Gastroesophageal sphincter (tissue), 4 donors: ENCODE results near the gene TTC24. TPM values are rescaled to one million over a fixed set of nuclear protein-coding genes. Genes with fewer than 3 reads are reported as not detected.
A peak's percentile ranks its signal among the peaks of the same experiment; 100 is the strongest.

Source experiments
- ATAC-seq: fragments of 150-250 bp; one replicate; pipeline ENCODE4 v1.9.1; 2016; ENCODE audit warnings: mild to moderate bottlenecking, moderate library complexity
- H3K27ac ChIP-seq, 4 donors: fragments of 200-600 bp; sonication (generic) in 3 of 4; 1 replicate in 3 of 4; 2 replicates in 1 of 4; pipeline ENCODE4 v1.5.1; 2016 to 2019
- H3K27me3 ChIP-seq: fragments of 200-600 bp; sonication (generic); one replicate; pipeline ENCODE4 v1.5.1; 2019
- H3K36me3 ChIP-seq, 2 donors: fragments of 200-600 bp; sonication (generic); one replicate each; pipeline ENCODE4 v1.5.1; 2019; ENCODE audit warnings: control low read depth in 1 of 2
- H3K4me1 ChIP-seq, 3 donors: fragments of 200-600 bp; sonication (generic); 1 replicate in 2 of 3; 2 replicates in 1 of 3; pipeline ENCODE4 v1.5.1; 2016 to 2019; ENCODE audit warnings: control low read depth in 2 of 3
- H3K4me3 ChIP-seq, 2 donors: fragments of 200-600 bp; sonication (generic); one replicate each; pipeline ENCODE4 v1.5.1; 2019; ENCODE audit warnings: mild to moderate bottlenecking in 1 of 2, moderate library complexity in 1 of 2
- H3K9me3 ChIP-seq, 3 donors: fragments of 200-600 bp; sonication (generic); one replicate each; pipeline ENCODE4 v1.5.1; 2017 to 2019; ENCODE audit warnings: control low read depth in 2 of 3
- CTCF ChIP-seq, 4 experiments: fragments of 200-600 bp in 2 of 4; fragments of 450-650 bp in 2 of 4; sonication (generic) in 1 of 4; IDR thresholded peaks; one replicate each; pipeline ENCODE4 v1.5.1; 2017 to 2019; ENCODE audit warnings: antibody characterized with exemption in 4 of 4, mild to moderate bottlenecking in 2 of 4, moderate library complexity in 2 of 4
- EP300 ChIP-seq: sonication (generic); formaldehyde crosslinking; IDR thresholded peaks from one replicate; pipeline ENCODE4 v1.6.1; 2017; ENCODE audit warnings: antibody characterized with exemption, mild to moderate bottlenecking
- POLR2A ChIP-seq, 2 donors: fragments of 450-650 bp; IDR thresholded peaks; one replicate each; pipeline ENCODE4 v1.6.1; 2017; ENCODE audit warnings: antibody characterized with exemption in 2 of 2, mild to moderate bottlenecking in 2 of 2, moderate library complexity in 1 of 2
- POLR2AphosphoS5 ChIP-seq: sonication (generic); formaldehyde crosslinking; IDR thresholded peaks from one replicate; pipeline ENCODE4 v1.6.1; 2017; ENCODE audit warnings: antibody characterized with exemption
- WGBS, 2 donors: methylation state at CpG; one replicate each; pipeline ENCODE4 v1.1.5; 2018; ENCODE audit warnings: low coverage in 1 of 2; 5-methylcytosine and 5-hydroxymethylcytosine counted together
- total RNA-seq, 4 donors: library from RNA; depleted of rRNA; stranded (reverse); fragments of >200 nt; gene quantifications; one replicate each; pipeline ENCODE4 v1.1.0, GENCODE V29; 2016

Gene TTC24
- total RNA-seq, 4 donors from 2014 or later, result not detected

GRCh38 chr1:156559797-156560385 is 19.6 kb upstream of the TTC24 start:
- TF ChIP-seq POLR2A (IDR thresholded peaks at IDR 0.05) (no peak), CTCF (IDR thresholded peaks at IDR 0.05) (no peak), POLR2AphosphoS5 (no peak), EP300 (no peak)
- WGBS, 2 donors, result 66 to 72% methylated on average over 3 to 5 of the region's 5 CpGs

GRCh38 chr1:156560585-156561163 is 18.8 kb upstream of the TTC24 start:
- ATAC-seq, result no peak
- Histone ChIP-seq H3K4me1 (peaks cover 0 to 11% (median 0%) of the 10 kb centered on the region in 3 donors), H3K4me3 (no peak overlapping the region), H3K9me3 (no peaks in the 10 kb centered on the region), H3K27ac (peak overlapping the region in 1 of 4 donors; percentile 22), H3K36me3 (no peaks in the 10 kb centered on the region), H3K27me3 (no peaks in the 10 kb centered on the region)
- WGBS, 2 donors, result 0 to 74% methylated on average over 1 to 5 of the region's 5 CpGs
- TF ChIP-seq EP300, result no peak
- TF ChIP-seq POLR2AphosphoS5, result no peak
- no peak for TF ChIP-seq CTCF (IDR thresholded peaks at IDR 0.05)
- no peak for TF ChIP-seq POLR2A (IDR thresholded peaks at IDR 0.05)

More at GRCh38 chr1:156559797-156560385, 19.6 kb upstream of the TTC24 start:
- Histone ChIP-seq H3K36me3 (no peaks in the 10 kb centered on the region), H3K9me3 (no peaks in the 10 kb centered on the region), H3K27me3 (no peaks in the 10 kb centered on the region), H3K4me3 (no peak overlapping the region), H3K4me1 (peaks cover 0 to 11% (median 0%) of the 10 kb centered on the region in 3 donors), H3K27ac (no peak overlapping the region)
- no peak for ATAC-seq

GRCh38 chr1:156565519-156565918 is 14.0 kb upstream of the TTC24 start:
- WGBS, 2 donors, result 79% methylated on average over 2 of the region's 2 CpGs; no CpG with 5 or more reads in 1 of the 2 donors
- Histone ChIP-seq H3K27ac (no peak overlapping the region), H3K9me3 (no peaks in the 10 kb centered on the region), H3K36me3 (no peaks in the 10 kb centered on the region), H3K4me1 (peaks cover 0 to 5% (median 0%) of the 10 kb centered on the region in 3 donors), H3K4me3 (no peak overlapping the region), H3K27me3 (no peaks in the 10 kb centered on the region)
- no peak for ATAC-seq
- TF ChIP-seq POLR2A (IDR thresholded peaks at IDR 0.05), result no peak

GRCh38 chr1:156566436-156566835 is 13.1 kb upstream of the TTC24 start:
- Histone ChIP-seq H3K4me1 (peaks cover 0 to 5% (median 0%) of the 10 kb centered on the region in 3 donors), H3K36me3 (no peaks in the 10 kb centered on the region), H3K27me3 (peaks cover 4% of the 10 kb centered on the region), H3K4me3 (no peak overlapping the region), H3K9me3 (no peaks in the 10 kb centered on the region), H3K27ac (no peak overlapping the region)
- TF ChIP-seq POLR2A (IDR thresholded peaks at IDR 0.05) (no peak), EP300 (no peak), CTCF (IDR thresholded peaks at IDR 0.05) (no peak), POLR2AphosphoS5 (no peak)
- WGBS, 2 donors, result 76 to 100% methylated on average over 3 to 4 of the region's 4 CpGs
- ATAC-seq, result no peak

GRCh38 chr1:156571261-156571852 is 8.2 kb upstream of the TTC24 start:
- Histone ChIP-seq H3K4me1 (peaks cover 0 to 20% (median 6%) of the 10 kb centered on the region in 3 donors), H3K4me3 (no peak overlapping the region), H3K27me3 (peaks cover 12% of the 10 kb centered on the region), H3K27ac (no peak overlapping the region), H3K9me3 (no peaks in the 10 kb centered on the region), H3K36me3 (no peaks in the 10 kb centered on the region)
- 5 to 6% methylated on average over 3 to 4 of the region's 4 CpGs for WGBS, 2 donors
- ATAC-seq, result no peak
- no peak for TF ChIP-seq POLR2AphosphoS5
- no peak for TF ChIP-seq EP300
- TF ChIP-seq POLR2A (IDR thresholded peaks at IDR 0.05), result no peak
- no peak for TF ChIP-seq CTCF (IDR thresholded peaks at IDR 0.05)
